DOHH2 (cell line): ENCODE data around the gene CCDC146.
"Not testable (repeated sequence)": the region's sequence is repeated elsewhere in the genome, so short reads cannot be mapped to it uniquely, and the experiment has no call there.

ENCODE experiments used
- CTCF ChIP-seq: fragments of 200-600 bp; sonication (generic); IDR thresholded peaks from one replicate; pipeline ENCODE4 v1.5.1; 2014; ENCODE audit warnings: antibody characterized with exemption, mild to moderate bottlenecking, low read depth, low read length; ENCODE audit not compliant: poor library complexity, severe bottlenecking
- EZH2phosphoT487 ChIP-seq: fragments of 200-600 bp; sonication (generic); IDR thresholded peaks from 2 replicates; pipeline ENCODE4 v1.6.1; 2017; ENCODE audit warnings: borderline replicate concordance, mild to moderate bottlenecking, antibody characterized with exemption, low read length, moderate library complexity, mixed read lengths

- TF ChIP-seq CTCF, EZH2phosphoT487: not testable (repeated sequence)
These were observed 97.4 kb downstream of the CCDC146 start for GRCh38 chr7:77219701-77220331.
